ENCODE results near the gene TIMP2. TPM values are rescaled to one million over a fixed set of nuclear protein-coding genes. Genes with fewer than 3 reads are reported as not detected.
A peak's percentile ranks its signal among the peaks of the same experiment; 100 is the strongest.

TIMP2 gene
- total and polyA plus RNA-seq, 2 of the 13 experiments (the other 11 are each of a cell fraction or from before 2014, with no cell fraction given), result 3.8 to 8.5 TPM

- TF ChIP-seq SOX13 (IDR thresholded peaks at IDR 0.05), result no peak; the same call in 1 of the 2 replicates
- TF ChIP-seq SOX13 (CRISPR knock-in tag; conservative IDR thresholded peaks at IDR 0.05 in 1 of 2, IDR thresholded peaks at IDR 0.05 in 1 of 2), result peak in 1 of 2 experiments; percentile 65; a peak in 2 of 4 replicates
- no peak for TF ChIP-seq RBM22 (optimal IDR thresholded peaks at IDR 0.05; ENCODE audit: low read length)
- TF ChIP-seq ZNF205 (CRISPR knock-in tag; IDR thresholded peaks at IDR 0.05), result no peak; the same call in 1 of the 2 replicates
- 0 out of 2 replicates have a peak, but pooled peaks have one; percentile 39 for TF ChIP-seq TRIM24 (CRISPR knock-in tag; IDR thresholded peaks at IDR 0.05)
- peak; percentile 25; the same call in 1 of the 2 replicates for TF ChIP-seq NRL (CRISPR knock-in tag; IDR thresholded peaks at IDR 0.05; ENCODE audit: borderline replicate concordance)
- TF ChIP-seq ARNTL (CRISPR knock-in tag; IDR thresholded peaks at IDR 0.05), result peak; percentile 68; the same call in 1 of the 2 replicates
- peak; percentile 73; the same call in 1 of the 2 replicates for TF ChIP-seq TBX3 (IDR thresholded peaks at IDR 0.05; ENCODE audit: borderline replicate concordance)
- peak; percentile 85 for TF ChIP-seq TBX2 (CRISPR knock-in tag; IDR thresholded peaks at IDR 0.05; ENCODE audit: borderline replicate concordance)
- TF ChIP-seq SNRNP70 (IDR thresholded peaks at IDR 0.05; ENCODE audit: low read depth, low read length), result no peak
- TF ChIP-seq TFDP1 (CRISPR knock-in tag; IDR thresholded peaks at IDR 0.05; ENCODE audit: borderline replicate concordance), result peak; percentile 3; the same call in 1 of the 2 replicates
- peak; percentile 92 for TF ChIP-seq ESRRA (CRISPR knock-in tag; IDR thresholded peaks at IDR 0.05; ENCODE audit: low read depth)
- no peak for TF ChIP-seq SRY (CRISPR knock-in tag; IDR thresholded peaks at IDR 0.05)
- TF ChIP-seq NCOA1 (CRISPR knock-in tag; IDR thresholded peaks at IDR 0.05), result no peak
- TF ChIP-seq MLX (CRISPR knock-in tag; IDR thresholded peaks at IDR 0.05), result peak; percentile 66; the same call in 1 of the 2 replicates
- peak; percentile 87 for TF ChIP-seq KDM1A (CRISPR knock-in tag; IDR thresholded peaks at IDR 0.05)
- peak; percentile 69; the same call in 1 of the 2 replicates for TF ChIP-seq SKIL (CRISPR knock-in tag; IDR thresholded peaks at IDR 0.05; ENCODE audit: borderline replicate concordance)
- TF ChIP-seq ZNF251 (CRISPR knock-in tag; IDR thresholded peaks at IDR 0.05), result no peak
- peak; percentile 94 for TF ChIP-seq ZNF431 (CRISPR knock-in tag; IDR thresholded peaks at IDR 0.05; ENCODE audit: borderline replicate concordance, low read depth)
- 0 out of 2 replicates have a peak, but pooled peaks have one; percentile 29 for TF ChIP-seq ZNF878 (CRISPR knock-in tag; IDR thresholded peaks at IDR 0.05)
- peak; percentile 69; the same call in 1 of the 2 replicates for TF ChIP-seq ATF7-NPFF (CRISPR knock-in tag; IDR thresholded peaks at IDR 0.05; ENCODE audit: low read depth)
- TF ChIP-seq ZFP91 (CRISPR knock-in tag; IDR thresholded peaks at IDR 0.05; ENCODE audit: borderline replicate concordance), result peak; percentile 66; the same call in 1 of the 2 replicates
Observed at GRCh38 chr17:78962345-78962983, 37.3 kb upstream of the TIMP2 start (continued).
